NAMALWA (cell line): Measurements from ENCODE around the gene SF3A1.

Source experiments
- DNase-seq: peaks from one replicate; pipeline ENCODE4 v3.0.0-alpha.2; 2015; ENCODE audit warnings: low spot score

SF3A1 gene

DNA sequence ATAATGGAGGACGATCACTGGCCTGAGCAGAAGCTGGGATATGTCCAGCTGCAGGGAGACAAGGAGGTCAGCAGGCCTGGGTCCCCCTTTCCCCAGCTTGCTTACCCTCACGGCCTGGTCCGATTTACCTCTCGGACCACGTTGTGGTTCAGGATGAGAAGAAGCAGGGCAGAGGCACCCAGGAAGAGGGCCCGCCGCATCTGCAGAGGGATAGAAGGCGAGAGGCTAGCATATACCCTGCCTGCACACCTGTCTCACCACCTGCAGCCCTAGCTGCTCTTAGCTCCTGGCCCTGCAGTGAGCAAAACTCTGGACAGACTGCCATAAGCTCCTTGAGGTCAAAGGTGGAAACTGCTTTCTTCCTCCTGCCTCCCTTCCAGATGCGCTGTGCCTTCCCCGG lies 29.2 kb upstream of the SF3A1 start:
- no peak for DNase-seq

DNA sequence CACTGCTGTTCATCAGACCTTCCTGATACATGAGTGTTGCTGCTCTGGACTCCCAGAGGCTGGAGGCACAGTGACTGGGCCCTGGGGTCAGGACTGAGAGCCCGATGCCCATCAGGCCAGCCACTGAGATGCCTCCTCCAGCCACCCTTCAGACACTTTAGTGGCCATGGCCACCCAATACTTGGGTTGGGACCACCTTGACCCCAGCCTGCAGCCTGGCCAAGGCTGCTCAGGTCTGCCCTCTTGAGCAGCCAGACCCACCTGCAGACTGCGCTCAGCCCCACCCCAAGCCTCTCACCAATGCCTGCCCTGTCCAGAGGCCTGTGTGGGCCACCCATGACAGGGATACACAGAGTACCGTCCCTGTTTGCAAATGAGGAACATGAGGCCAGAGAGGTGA lies 26.4 kb upstream of the SF3A1 start:
- DNase-seq = no peak

DNA sequence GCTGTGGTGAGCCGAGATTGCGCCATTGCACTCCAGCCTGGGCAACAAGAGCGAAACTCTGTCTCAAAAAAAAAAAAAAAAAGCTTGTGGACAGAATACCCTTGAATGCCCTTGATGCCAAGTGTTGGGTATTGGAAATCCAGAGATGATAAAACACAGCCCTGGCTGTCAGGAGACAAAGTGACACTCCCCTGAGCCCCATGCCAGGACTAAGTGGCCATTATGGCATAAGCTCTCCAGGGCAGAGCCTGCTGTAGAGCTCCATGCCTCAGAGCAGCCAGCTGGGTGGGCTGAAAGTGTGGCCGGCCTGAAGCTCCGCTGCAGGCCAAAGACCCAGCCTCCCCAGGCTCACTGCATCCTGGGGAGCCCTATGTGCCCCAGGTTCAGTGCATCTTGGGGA lies 25.6 kb upstream of the SF3A1 start:
- no peak for DNase-seq

DNA sequence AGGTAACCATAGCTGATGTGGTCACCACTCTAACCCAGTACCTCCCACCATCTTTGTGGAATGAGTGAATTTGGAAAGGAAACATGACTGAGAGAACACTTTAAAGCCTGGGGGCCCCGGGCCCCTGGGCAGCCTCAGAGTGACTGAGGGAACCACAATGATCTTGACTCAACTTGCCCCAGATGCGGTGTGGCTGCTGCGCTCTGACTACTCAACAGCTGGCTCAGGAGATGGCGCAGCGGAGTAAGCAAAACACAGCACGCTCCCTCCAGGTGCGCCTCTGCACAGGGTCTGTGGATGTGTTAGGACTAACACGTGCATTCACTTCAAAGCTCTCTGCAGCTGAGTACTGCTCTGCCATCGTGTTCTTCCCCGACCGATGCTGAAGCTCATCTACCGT lies 24.6 kb upstream of the SF3A1 start:
- no peak for DNase-seq

DNA sequence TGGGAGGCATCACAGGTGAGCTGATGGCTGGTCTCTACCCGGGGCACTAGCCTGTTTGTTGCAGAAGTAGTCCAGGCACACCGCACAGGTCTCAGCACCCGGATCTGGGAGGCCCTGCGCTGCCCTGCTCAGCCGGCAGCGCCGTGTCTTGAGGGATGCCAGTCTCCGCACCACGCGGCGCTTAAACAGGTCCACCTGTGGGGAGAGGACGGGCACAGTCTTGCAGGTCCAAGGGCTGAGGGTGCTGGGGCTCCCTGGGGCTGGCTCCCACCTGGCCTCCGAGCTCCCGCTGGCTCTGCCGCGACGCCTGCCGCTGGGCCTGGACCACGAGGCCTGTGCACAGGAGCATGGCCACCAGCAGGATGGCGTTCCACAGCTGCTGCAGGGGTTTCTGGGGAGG lies 23.3 kb upstream of the SF3A1 start:
- DNase-seq = no peak

DNA sequence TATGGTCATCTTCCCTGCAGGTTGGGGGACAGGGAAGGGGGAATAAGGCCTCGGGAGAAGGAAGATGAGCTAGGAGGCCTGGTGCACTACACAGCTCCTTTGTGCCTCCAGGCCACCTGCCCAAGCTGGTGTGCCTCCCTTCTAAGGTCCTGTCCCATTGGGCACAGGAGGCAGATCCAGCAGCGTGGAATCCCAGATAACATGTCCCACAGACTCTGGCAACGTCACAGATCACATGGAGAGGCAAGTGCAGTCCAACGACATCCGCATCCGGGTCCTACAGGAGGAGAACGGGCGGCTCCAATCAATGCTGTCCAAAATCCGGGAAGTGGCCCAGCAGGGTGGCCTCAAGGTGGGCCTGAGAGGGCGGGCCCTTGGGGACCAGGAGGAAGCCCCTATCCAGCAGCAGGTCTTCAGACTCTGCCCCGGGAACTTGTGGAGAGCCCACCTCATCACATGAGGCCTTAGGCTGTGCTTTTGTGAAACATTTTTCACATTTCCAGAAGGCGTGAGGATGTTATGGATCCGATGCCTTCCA lies 18.7 kb upstream of the SF3A1 start:
- DNase-seq = no peak

DNA sequence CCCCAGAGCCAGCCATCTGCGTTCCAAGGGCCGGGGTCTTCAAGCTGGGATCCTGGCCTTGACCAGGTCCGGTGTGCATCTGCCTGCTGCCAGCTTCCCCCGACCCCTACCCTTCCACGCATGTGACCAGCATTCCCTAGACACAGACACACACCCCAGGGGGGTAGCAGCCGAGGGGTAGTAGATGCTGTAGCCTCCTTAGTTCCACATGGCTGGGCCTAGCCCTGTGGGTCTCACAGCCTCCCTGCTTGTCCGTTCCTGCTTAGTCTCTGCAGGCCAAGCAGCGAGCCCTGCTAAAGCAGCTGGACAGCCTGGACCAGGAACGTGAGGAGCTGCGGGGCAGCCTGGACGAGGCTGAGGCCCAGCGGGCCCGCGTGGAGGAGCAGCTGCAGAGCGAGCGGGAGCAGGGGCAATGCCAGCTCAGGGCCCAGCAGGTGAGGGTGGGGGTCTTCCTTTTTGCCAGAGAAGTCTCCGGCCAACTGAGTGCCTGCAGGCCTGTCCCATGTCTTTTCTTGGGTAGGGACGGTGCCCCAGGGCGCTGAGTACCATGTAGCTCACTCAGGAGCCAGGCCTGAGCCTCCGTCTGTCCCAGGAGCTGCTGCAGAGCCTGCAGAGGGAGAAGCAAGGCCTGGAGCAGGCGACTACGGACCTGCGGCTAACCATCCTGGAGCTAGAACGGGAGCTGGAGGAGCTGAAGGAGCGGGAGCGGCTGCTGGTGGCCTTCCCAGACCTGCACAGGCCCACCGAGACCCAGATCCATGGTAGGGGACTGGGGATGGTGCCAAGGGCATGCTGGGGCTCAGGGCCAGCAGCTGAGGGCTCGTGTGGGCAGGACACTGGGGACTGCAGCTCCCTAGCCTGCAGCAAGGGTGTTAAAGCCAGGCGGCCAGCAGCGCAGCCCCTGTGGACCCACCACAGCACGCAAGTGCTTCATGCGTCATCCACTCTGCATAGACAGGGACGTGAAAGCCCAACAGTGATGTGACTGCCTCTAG lies 16.9 kb upstream of the SF3A1 start:
- no peak for DNase-seq

DNA sequence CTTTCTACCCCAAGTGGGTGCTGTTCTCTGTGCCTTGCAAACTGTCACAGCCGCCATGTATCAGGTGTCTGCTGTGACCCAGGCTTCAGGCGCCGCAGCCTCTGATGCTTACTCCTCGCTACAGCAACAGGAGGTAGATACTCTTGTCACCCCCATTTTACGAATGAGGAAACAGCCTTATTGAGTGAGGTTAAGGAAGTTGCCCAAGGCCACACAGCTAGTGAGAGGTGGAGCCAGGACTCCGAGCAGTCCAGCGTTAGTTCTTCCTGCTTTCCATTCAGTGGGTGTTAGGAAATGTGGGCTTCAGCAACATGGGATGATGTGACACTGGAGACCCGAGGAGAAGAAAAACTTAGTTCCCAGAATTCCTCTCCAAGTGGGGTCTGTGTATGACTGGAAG lies 16.2 kb upstream of the SF3A1 start:
- no peak for DNase-seq

DNA sequence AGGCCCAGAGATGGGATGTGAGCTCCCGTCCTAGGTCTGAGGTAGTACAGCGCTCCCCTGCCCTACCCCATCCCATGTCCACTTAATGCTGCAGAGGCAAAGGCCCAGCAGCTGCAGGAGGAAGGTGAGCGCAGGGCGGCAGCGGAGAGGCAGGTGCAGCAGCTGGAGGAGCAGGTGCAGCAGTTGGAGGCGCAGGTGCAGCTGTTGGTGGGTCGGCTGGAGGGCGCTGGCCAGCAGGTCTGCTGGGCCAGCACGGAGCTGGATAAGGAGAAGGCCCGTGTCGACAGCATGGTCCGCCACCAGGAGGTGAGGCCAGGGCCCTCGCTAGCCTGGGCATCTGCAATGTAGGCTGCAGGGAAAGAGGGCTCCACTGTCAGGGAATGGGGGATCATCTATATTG lies 15.3 kb upstream of the SF3A1 start:
- DNase-seq = no peak

DNA sequence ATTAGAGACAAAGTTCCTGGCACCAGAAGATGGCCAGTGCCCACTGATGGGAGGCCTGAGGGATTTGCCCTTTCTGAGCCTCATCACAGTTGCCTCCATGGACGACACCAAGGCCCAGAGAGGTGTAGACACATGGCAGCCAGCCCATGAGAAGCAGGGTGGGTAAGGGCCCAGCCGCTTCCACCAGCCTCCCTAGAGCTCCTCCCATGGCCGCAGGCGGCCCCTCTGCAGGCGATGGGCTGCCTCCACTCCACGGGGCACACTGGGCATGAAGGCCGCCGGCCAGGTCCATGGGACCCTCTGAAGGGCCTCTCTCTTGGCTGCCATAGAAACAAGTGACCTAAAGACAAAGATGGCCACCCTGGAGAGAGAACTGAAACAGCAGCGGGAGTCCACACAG lies 14.6 kb upstream of the SF3A1 start:
- DNase-seq = no peak

DNA sequence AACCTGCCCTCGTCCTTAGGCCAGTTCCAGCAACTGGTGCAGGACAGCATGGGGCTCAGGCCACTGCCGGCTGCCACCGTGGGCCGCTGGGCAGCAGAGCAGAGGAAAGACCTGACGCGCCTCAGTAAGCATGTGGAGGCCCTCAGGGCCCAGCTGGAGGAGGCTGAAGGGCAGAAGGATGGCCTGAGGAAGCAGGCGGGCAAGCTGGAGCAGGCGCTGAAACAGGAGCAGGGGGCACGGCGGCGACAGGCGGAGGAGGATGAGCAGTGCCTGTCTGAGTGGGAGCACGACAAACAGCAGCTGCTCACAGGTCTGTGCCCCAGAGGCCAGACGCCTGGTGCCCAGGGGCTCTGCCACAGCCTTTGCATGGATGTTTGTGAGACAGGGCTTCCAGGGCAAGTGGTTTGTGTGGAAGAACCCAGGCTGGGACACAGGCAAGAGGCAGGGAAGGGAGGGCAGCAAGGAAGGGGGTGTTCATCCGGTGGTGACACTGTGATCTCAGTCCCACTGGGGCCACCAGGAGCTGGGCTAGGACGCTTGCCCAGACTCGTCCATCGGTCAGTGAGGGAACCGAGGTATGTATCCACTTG lies 14.0 kb upstream of the SF3A1 start:
- DNase-seq = no peak

DNA sequence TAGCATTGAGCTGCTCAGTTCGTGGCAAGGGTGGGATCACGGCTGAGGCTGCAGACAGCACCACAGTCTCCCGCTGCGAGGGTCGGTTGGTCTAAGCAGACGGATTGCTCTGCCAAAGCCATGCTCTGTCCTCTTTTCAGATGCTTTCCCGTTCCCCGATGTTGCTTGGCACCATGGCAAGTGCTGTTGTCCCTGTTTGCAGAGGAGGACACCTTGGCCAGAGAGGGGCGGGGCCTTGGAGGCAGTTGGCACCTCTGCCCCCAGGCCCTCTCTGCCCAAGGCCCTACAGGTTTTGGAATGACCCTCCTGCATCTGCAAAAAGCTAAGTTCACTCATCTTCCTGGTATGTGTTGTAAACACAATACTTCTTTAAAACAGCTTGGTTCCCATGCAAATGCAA lies 11.7 kb upstream of the SF3A1 start:
- DNase-seq = no peak

DNA sequence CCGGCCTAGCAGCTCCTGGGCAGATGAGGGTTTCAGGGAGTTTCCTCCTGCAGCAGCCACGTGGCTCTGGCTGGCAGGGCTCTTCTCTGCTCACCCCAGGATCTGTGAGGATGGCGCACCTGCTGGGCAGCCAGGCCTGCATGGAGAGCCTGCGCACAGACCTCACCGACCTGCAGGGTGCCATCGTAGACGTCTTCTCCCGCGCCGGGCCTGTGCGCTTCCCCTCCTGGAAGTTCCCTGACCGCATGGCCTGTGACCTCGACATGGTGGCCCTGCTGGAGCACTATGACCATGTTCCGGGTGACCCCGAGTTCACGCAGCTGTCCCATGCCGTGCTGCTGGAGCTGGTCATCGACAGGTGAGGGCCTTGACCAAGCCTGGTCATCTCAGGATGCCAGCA lies 9.2 kb upstream of the SF3A1 start:
- no peak for DNase-seq

DNA sequence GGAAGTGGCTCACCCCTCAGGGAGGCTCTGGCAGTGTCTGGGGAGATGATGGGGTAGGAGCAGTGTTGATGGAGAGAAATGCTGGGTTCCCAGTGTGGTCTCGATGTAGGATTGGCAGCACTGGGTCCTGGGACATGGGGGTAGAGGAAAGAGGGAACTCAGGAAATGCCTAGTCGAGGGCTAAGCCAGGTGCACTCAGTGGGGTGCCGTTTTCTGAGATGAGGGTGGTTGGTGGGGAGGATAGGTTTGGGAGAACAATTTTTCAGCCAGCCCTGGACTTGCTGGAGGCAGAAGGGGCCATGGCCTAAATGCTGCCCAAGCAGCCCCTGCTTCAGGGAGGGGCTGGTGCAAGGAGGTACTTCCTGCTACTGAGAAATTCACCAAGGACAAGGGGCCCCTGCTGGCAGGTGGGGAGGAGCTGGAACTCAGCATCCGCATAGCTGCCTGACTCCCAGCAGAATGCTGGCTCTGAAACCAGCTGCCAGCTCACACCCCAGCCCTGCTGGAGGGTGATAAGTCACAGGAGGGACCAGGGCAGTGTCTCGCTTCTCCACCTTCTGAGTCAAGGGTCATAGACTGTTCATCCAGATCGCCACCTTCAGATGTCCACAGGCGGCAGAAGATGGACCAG lies 6.1 kb upstream of the SF3A1 start:
- no peak for DNase-seq

DNA sequence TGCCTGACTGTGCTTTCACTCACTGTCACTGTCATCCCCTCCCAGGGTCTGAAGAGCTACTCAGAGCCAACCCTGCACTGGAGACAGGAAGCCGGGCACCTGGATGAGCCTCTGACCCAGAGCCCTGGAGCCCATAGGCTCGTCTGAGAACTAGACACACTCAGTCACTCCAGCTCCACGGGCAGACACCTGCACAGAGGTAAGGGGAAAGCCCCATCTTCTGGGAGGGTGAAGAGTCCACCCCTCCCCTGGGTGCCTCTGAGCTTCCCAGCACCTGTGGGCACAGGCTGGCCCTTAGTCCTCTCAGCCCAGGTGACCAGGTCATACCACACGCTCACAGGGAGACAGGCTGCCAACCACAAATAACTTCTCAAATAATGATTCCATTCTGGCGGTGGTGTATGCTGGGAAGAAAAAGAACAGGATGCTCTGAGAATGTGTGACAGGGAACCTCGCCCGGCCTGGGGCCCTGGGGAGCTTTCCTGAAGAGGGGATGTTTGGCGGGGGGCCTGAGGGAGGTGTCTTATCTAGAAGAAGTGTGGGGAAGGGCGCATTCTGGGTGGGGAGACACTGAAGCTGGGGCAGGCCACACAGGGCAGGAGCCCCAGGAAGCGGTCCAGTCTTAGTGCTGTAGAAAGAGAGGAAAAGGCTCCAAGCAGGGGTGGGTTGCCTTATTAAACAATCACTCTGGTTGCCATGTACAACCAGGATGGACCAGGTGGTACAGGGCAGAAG lies 5.4 kb upstream of the SF3A1 start:
- no peak for DNase-seq

DNA sequence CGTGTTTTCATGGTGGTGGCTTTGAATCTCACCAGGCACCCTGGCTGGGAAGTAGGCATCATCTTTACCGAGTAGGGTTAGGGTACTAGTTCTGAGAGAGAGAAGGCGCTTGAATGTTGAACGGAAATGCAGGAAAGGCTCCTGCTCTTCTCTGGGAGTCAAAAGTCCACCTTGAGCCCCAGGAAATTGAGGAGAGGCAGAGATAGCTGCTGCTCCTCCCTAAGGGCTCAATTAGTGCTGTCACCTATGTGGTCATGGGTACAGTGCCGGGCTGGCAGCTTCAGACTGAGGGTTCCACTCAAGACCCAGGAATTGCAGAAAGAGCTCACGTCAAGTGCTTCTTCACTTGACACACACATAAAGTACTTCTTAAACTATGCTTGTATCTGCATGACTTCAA lies 1.8 kb upstream of the SF3A1 start:
- DNase-seq = no peak

DNA sequence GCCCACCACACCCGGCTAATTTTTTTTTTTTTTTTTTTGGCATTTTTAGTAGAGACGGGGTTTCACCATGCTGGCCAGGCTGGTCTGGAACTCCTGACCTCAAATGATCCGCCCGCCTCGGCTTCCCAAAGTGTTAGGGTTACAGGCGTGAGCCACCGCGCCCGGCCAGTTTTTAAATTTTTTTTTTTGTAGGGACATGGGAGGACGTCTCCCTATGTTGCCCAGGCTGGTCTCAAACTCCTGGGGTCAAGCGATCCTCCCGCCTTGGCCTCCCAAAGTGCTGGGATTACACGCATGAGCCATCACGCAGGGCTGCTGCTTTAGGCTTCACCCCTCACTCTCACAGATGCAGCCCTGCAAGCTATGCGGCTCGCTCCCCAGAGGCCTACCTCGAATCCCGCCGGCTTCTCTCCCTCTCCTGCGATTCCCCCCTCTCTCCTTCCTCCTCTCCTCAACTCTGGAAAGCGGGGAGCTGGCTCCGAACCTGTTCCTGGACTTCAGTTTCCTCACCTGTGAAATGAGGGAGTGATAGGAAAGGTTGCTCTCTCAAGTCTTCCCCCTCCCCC lies 1.0 kb upstream of the SF3A1 start:
- no peak for DNase-seq

DNA sequence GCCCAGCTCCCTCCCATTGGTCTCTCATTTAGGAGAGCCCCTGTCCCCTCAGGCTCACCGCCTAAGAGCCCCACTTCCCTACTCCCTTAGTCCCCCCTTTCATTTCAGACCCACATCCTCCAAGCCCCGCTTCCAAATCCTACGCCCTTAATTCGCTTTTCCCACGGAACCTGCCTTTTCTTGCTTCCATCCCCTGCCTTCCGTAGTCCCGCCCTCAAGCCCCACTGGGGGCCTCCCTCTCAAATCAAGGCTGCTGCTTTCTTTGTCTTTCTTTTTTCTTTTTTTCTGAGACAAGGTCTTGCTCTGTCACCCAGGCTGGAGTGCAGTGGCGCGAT lies 509 bp upstream of the SF3A1 start:
- DNase-seq = no peak

DNA sequence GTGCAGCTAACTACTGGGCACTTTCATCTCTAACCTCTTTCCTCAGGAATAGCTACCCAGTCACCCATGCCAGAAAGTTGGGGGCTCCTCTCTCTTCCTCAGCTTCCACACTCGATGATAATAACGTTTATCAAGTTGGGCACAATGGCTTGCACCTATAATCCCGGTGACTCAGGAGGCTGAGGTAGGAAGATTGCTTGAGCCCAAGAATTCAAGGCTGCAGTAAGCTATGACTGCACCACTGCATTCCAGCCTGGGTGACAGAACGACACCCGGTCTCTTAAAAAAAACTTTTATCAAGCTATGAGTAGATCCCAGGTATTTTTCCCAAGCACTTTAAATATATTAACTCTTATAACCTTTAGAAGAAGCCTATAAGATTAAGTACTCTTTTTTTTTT lies 2.0 kb downstream of the SF3A1 start:
- DNase-seq = no peak

DNA sequence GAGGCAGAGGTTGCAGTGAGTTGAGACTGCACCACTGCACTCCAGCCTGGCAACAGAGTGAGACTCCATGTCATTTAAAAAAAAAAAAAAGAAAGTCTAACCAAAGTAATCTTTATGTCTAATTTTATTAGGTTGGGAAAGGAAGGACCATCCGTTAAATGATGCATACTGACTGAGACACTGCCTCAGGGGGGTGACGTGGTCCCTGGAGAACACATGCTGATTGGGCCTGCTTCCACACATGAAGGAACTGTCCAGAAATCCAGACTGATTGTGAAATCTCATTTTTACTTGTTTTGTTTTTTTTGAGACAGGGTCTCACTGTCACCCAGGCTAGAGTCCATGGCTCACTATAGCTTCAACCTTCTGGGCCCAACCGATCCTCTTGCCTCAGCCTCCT lies 5.5 kb downstream of the SF3A1 start:
- DNase-seq = no peak

DNA sequence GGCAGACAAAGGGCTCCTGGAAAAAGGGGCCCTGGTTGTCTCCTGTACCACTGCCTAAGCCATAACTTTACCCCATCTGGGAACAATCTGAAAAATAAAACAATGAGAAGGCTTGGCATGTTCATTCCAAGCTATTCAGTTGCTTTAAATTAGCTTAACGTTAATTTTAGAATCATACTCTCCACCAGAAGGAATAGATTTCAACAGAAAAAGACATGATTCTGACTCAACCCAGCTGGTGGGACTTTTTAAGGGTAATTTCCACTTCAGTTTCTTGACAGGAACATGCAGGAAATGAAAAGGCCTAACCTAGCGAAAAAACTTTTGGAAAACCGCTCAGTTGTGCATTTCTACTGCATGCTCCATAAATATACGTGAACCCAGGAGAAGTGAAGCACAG lies 7.9 kb downstream of the SF3A1 start:
- DNase-seq = no peak

DNA sequence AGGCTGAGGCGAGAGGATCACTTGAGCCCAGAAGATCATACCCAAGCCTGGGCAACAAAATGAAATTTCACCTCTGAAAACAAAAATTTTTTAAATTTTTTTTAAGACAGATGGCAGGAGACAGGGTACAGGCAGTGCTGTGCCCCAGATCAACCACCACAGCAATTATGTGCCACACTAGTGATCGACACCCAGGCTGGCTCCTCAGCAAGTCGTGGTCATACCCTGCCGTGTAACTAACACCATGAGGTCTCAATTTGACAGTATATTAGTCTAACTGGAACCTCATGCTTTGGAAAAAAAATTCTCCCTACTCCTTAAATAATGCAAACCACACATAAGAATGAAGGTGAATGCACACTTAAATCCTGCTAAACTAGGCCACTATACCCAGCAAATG lies 8.3 kb downstream of the SF3A1 start:
- no peak for DNase-seq
